Spleen (tissue), 7 donors: ENCODE measurements around the gene BECN2.

Experiments
- CTCF ChIP-seq, 11 experiments: fragments of 200-600 bp in 7 of 11; fragments of 450-650 bp in 4 of 11; sonication (generic) in 4 of 11; IDR thresholded peaks in 8 of 11; conservative IDR thresholded peaks in 3 of 11; 1 replicate in 7 of 11; 2 replicates in 4 of 11; pipeline versions ENCODE4 v1.4.0 to v1.8.0; 2016 to 2021; ENCODE audit warnings: antibody characterized with exemption in 11 of 11, inconsistent platforms in 4 of 11, mild to moderate bottlenecking in 1 of 11
- POLR2A ChIP-seq, 3 donors: fragments of 450-650 bp; IDR thresholded peaks; one replicate each; pipeline ENCODE4 v1.5.1; 2017; ENCODE audit warnings: antibody characterized with exemption in 3 of 3, mild to moderate bottlenecking in 1 of 3
- donor health status: DM: no; HTN: no; CAD: no; lungs with moderate emphysema.
- donor health status: DM: no; HTN: no; CAD: no.
- donor health status: DM: no; HTN: no; CAD: no.

GRCh38 chr1:241926141-241926540 is 31.4 kb upstream of the BECN2 start:
- TF ChIP-seq CTCF (IDR thresholded peaks at IDR 0.05 in 8 of 11, conservative IDR thresholded peaks at IDR 0.05 in 3 of 11) = no peak
- no peak for TF ChIP-seq POLR2A (IDR thresholded peaks at IDR 0.05)
